ENCODE results near the gene OR9A4. TPM values are rescaled to one million over a fixed set of nuclear protein-coding genes. Genes with fewer than 3 reads are reported as not detected.

Gene OR9A4
- total RNA-seq, 1 donor from 2014 or later: 0.20 TPM

DNA sequence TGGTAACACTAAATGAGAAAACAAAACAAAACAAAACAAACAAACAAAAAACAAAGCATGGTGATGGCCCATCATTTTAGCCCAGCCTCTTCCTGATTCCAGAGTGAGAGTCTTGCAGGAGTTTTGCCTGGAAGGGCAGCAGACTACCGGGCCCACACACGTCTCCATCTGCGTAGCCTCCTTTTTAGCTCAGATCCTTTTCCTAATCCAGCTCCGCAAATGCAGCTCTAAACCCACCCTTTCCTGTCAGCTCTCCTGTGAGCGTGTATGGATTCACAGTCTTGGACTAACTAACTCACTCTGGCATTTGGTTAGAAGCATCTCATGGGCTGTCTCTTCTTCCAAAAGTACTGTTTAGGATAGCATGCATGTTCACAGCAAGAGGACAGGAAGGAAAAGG, 14.0 kb downstream of the OR9A4 start:
- intact Hi-C loops (cut with DNase I): no loop called here
- TF ChIP-seq, protein P1, sequence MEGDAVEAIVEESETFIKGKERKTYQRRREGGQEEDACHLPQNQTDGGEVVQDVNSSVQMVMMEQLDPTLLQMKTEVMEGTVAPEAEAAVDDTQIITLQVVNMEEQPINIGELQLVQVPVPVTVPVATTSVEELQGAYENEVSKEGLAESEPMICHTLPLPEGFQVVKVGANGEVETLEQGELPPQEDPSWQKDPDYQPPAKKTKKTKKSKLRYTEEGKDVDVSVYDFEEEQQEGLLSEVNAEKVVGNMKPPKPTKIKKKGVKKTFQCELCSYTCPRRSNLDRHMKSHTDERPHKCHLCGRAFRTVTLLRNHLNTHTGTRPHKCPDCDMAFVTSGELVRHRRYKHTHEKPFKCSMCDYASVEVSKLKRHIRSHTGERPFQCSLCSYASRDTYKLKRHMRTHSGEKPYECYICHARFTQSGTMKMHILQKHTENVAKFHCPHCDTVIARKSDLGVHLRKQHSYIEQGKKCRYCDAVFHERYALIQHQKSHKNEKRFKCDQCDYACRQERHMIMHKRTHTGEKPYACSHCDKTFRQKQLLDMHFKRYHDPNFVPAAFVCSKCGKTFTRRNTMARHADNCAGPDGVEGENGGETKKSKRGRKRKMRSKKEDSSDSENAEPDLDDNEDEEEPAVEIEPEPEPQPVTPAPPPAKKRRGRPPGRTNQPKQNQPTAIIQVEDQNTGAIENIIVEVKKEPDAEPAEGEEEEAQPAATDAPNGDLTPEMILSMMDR (IDR thresholded peaks at IDR 0.05): no peak
- Histone ChIP-seq H3K9me3 (no peaks in the 10 kb centered on the region), H3K36me3 (no peaks in the 10 kb centered on the region), H3K4me1 (no peaks in the 10 kb centered on the region), H3K27me3 (no peaks in the 10 kb centered on the region), H3K4me3 (no peak overlapping the region), H3K27ac (no peak overlapping the region)
- DNase-seq (no peak), ATAC-seq (no peak)

DNA sequence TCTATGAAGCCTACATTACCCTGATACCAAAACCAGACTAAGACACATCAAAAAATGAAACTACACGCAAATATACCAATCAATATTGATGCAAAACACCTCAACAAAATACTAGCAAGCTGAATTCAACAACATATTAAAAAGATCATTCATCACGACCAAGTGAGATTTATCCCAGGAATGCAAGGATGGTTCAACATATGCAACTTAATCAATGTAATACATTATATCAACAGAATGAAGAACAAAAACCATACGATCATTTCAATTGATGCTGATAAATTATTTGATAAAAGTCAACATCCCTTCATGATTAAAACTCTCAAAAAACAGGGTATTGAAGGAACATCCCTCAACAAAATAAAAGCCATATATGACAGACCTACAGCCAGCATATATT, 24.9 kb downstream of the OR9A4 start:
- peaks cover 6% of the 10 kb centered on the region for H3K9me3 ChIP-seq
- H3K27me3 ChIP-seq: no peaks in the 10 kb centered on the region
- DNase-seq (no peak), ATAC-seq (no peak)
- H3K4me3 ChIP-seq: no peak overlapping the region
- TF ChIP-seq, protein P1 (IDR thresholded peaks at IDR 0.05): no peak
- no peaks in the 10 kb centered on the region for H3K4me1 ChIP-seq
- no peak overlapping the region for H3K27ac ChIP-seq
- H3K36me3 ChIP-seq: no peaks in the 10 kb centered on the region
- intact Hi-C loops (cut with DNase I): no loop called here

DNA sequence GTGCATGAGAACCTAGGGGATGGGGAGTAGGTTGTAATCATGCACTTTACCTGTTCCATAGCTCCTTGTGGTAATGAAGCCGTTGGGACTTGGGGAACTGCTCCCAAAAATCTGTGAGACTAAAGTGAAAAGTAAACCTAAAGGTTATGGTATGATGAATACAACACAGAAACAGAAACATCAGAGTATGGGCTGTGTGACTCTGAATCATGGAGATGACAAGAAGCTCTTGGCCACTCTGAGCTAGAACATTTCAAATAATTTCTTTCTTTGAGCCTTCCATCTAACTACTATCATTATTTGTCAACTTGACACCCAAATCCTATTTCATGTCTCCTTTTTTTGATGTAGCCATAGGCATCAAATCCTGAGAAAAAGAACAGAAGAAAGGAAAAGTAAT, 27.6 kb downstream of the OR9A4 start:
- Histone ChIP-seq H3K4me3 (no peak overlapping the region), H3K9me3 (peaks cover 6% of the 10 kb centered on the region), H3K27ac (no peak overlapping the region), H3K4me1 (no peaks in the 10 kb centered on the region), H3K36me3 (no peaks in the 10 kb centered on the region), H3K27me3 (no peaks in the 10 kb centered on the region)
- DNase-seq: no peak
- TF ChIP-seq, protein P1 (IDR thresholded peaks at IDR 0.05): no peak
- ATAC-seq: no peak
- intact Hi-C loops (cut with DNase I): no loop called here

DNA sequence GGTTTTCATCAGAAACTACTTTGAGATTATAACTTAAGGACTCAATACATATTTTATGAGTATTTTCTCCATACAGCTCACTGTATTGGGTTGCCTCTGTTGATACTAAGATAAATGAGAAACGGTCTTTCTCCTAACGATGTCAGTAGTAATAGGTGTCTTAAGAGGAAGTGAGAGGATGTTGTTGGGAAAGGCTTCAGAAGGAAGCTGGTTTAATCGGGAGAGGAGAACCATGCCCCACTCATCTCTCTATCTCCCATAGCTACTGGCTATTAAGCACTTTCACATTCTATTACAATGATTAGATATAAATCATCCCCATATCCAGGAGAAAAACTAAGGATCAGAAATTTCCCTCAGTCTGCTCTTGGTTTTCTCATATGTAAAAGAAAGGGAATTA, 28.6 kb downstream of the OR9A4 start:
- peak; percentile 66 for ATAC-seq

DNA sequence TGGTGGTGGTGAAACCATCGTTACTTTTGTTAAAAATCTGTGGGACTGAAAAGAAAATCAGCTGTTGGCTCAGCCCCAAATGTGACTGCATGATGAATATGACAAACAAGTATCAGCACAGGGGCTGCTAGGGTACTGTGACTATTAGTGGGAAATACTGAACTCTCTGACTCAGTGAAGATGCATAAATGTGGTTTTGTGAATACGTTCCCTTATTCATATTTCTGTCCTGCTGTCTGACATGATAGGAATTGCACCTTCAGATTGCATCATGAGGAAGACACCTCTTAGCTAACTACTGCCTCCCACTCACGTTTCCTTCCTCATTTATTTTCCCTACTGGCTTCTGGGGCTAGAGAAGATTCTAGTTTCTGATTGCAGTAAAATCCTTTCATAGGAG, 29.2 kb downstream of the OR9A4 start:
- H3K9me3 ChIP-seq: no peaks in the 10 kb centered on the region
- H3K27me3 ChIP-seq: no peaks in the 10 kb centered on the region
- no peak for DNase-seq
- no peaks in the 10 kb centered on the region for H3K36me3 ChIP-seq
- intact Hi-C loops (cut with DNase I): no loop called here
- no peak overlapping the region for H3K4me3 ChIP-seq
- H3K27ac ChIP-seq: no peak overlapping the region
- ATAC-seq: peak; percentile 84
- H3K4me1 ChIP-seq: no peaks in the 10 kb centered on the region
- TF ChIP-seq, protein P1 (IDR thresholded peaks at IDR 0.05): no peak

More for the DNA sequence above, 28.6 kb downstream of the OR9A4 start:
- Histone ChIP-seq H3K36me3 (no peaks in the 10 kb centered on the region), H3K4me3 (no peak overlapping the region), H3K4me1 (no peaks in the 10 kb centered on the region), H3K27ac (no peak overlapping the region), H3K27me3 (no peaks in the 10 kb centered on the region), H3K9me3 (no peaks in the 10 kb centered on the region)
- intact Hi-C loops (cut with DNase I): no loop called here
- DNase-seq: no peak
- TF ChIP-seq, protein P1 (IDR thresholded peaks at IDR 0.05): no peak

DNA sequence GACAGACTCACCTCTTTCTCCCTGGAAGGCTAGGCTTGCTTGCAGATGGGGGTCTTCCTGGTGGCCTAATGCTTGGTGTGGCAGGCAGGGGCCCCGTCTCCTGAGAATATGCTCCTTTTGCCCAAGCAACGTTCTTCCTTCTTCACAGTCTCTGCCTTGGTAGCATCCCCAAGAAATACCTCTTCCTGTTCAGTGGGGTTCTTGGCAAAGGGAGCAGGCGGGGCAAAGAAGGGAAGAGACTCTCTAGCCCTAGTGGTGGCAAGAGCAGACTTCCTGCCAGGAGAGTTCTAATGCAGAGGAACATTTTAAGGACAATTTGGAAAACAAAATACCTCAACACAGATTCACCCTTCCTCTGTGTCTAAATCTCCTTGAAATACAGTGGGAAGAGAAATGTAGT, 30.6 kb downstream of the OR9A4 start, which contains the start of gene CLEC5A:
CLEC5A (minus strand) TSS at position 179 of the 400 bp plus-strand sequence. CDS start 682 bp downstream, outside the sequence.
- Histone ChIP-seq H3K27ac (no peak within 1 kb of the TSS), H3K9me3 (no peaks in the 10 kb centered on the region), H3K27me3 (no peaks in the 10 kb centered on the region), H3K36me3 (no peaks in the 10 kb centered on the region), H3K4me1 (no peaks in the 10 kb centered on the region), H3K4me3 (peak within 1 kb of the TSS; percentile 17)
- peak; percentile 45 for ATAC-seq
- intact Hi-C loops (cut with DNase I): no loop called here
- TF ChIP-seq, protein P1 (IDR thresholded peaks at IDR 0.05): no peak
- DNase-seq: no peak
